Liver (tissue), 9 donors: ENCODE data around the gene EML1. TPM values are rescaled to one million over a fixed set of nuclear protein-coding genes. Genes with fewer than 3 reads are reported as not detected.

Experiments used
- DNase-seq: peaks from one replicate; pipeline ENCODE4 v3.0.0-alpha.2; 2017; ENCODE audit warnings: low spot score
- H3K27ac ChIP-seq, 2 donors: one replicate each; pipeline ENCODE4 v1.7.0; 2013; ENCODE audit warnings: inconsistent platforms in 2 of 2, low read length in 2 of 2, control low read depth in 1 of 2, low read depth in 1 of 2, mild to moderate bottlenecking in 1 of 2
- H3K27me3 ChIP-seq, 4 donors: one replicate each; pipeline versions ENCODE4 v1.6.1 to v1.7.0; 2013; ENCODE audit warnings: low read length in 3 of 4, inconsistent platforms in 1 of 4, mild to moderate bottlenecking in 1 of 4, moderate library complexity in 1 of 4; ENCODE audit not compliant: control insufficient read depth in 4 of 4, insufficient read depth in 4 of 4
- H3K36me3 ChIP-seq, 4 donors: one replicate each; pipeline versions ENCODE4 v1.6.1 to v1.7.0; 2013; ENCODE audit warnings: low read length in 3 of 4, mild to moderate bottlenecking in 3 of 4, low read depth in 1 of 4, moderate library complexity in 1 of 4; ENCODE audit not compliant: control insufficient read depth in 4 of 4, insufficient read depth in 3 of 4
- H3K4me1 ChIP-seq, 4 donors: one replicate each; pipeline versions ENCODE4 v1.6.1 to v1.7.0; 2013; ENCODE audit warnings: low read length in 3 of 4, mild to moderate bottlenecking in 3 of 4, moderate library complexity in 1 of 4; ENCODE audit not compliant: control insufficient read depth in 4 of 4, insufficient read depth in 4 of 4
- H3K4me3 ChIP-seq, 3 donors: one replicate each; pipeline versions ENCODE4 v1.6.1 to v1.7.0; 2013; ENCODE audit warnings: low read length in 3 of 3, control low read depth in 1 of 3, low read depth in 1 of 3, mild to moderate bottlenecking in 1 of 3
- H3K9ac ChIP-seq, 2 donors: one replicate each; pipeline ENCODE4 v1.7.0; 2013; ENCODE audit warnings: low read length in 2 of 2, mild to moderate bottlenecking in 2 of 2, moderate library complexity in 2 of 2, control low read depth in 1 of 2, low read depth in 1 of 2
- H3K9me3 ChIP-seq, 4 donors: one replicate each; pipeline versions ENCODE4 v1.6.1 to v1.7.0; 2013; ENCODE audit warnings: low read length in 3 of 4; ENCODE audit not compliant: control insufficient read depth in 4 of 4
- EGR1 ChIP-seq, 2 donors: IDR thresholded peaks; 2 replicates each; pipeline ENCODE4 v1.6.1; 2016 to 2018; ENCODE audit warnings: antibody characterized with exemption in 2 of 2, low read depth in 2 of 2
- FOXA1 ChIP-seq: IDR thresholded peaks from 2 replicates; pipeline ENCODE4 v1.6.1; 2016; ENCODE audit warnings: antibody characterized with exemption
- FOXA2 ChIP-seq: IDR thresholded peaks from 2 replicates; pipeline ENCODE4 v1.6.1; 2016; ENCODE audit warnings: antibody characterized with exemption
- GABPA ChIP-seq, 2 donors: IDR thresholded peaks in 1 of 2; conservative IDR thresholded peaks in 1 of 2; 2 replicates each; pipeline ENCODE4 v1.6.1; 2016; ENCODE audit warnings: antibody characterized with exemption in 2 of 2, mild to moderate bottlenecking in 1 of 2, moderate library complexity in 1 of 2
- HNF4A ChIP-seq, 2 donors: conservative IDR thresholded peaks; 2 replicates each; pipeline ENCODE4 v1.6.1; 2016; ENCODE audit warnings: antibody characterized with exemption in 2 of 2, mild to moderate bottlenecking in 2 of 2
- HNF4G ChIP-seq: IDR thresholded peaks from 2 replicates; pipeline ENCODE4 v1.6.1; 2016; ENCODE audit warnings: antibody characterized with exemption
- JUND ChIP-seq, 2 donors: IDR thresholded peaks; 2 replicates each; pipeline ENCODE4 v1.6.1; 2016; ENCODE audit warnings: antibody characterized with exemption in 2 of 2
- NR2F2 ChIP-seq: IDR thresholded peaks from 2 replicates; pipeline ENCODE4 v1.6.1; 2016; ENCODE audit warnings: antibody characterized with exemption
- RAD21 ChIP-seq, 2 donors: IDR thresholded peaks; 2 replicates each; pipeline ENCODE4 v1.6.1; 2016; ENCODE audit warnings: antibody characterized with exemption in 2 of 2, mild to moderate bottlenecking in 2 of 2
- RXRA ChIP-seq, 2 donors: IDR thresholded peaks; 2 replicates each; pipeline ENCODE4 v1.6.1; 2017 to 2018; ENCODE audit warnings: antibody characterized with exemption in 2 of 2, mild to moderate bottlenecking in 1 of 2
- SP1 ChIP-seq: IDR thresholded peaks from 2 replicates; pipeline ENCODE4 v1.6.1; 2018; ENCODE audit warnings: antibody characterized with exemption, mild to moderate bottlenecking
- TAF1 ChIP-seq: conservative IDR thresholded peaks from 2 replicates; pipeline ENCODE4 v1.6.1; 2016; ENCODE audit warnings: antibody characterized with exemption, mild to moderate bottlenecking
- YY1 ChIP-seq: IDR thresholded peaks from 2 replicates; pipeline ENCODE4 v1.6.1; 2016; ENCODE audit warnings: antibody characterized with exemption, mild to moderate bottlenecking
- WGBS: extraction: QIAGEN DNeasy Blood & Tissue Kit; methylation state at CpG from one replicate; pipeline ENCODE4 v1.1.7; 2013; 5-methylcytosine and 5-hydroxymethylcytosine counted together
- polyA plus RNA-seq, 2 donors: library from polyadenylated mRNA; stranded (reverse) in 1 of 2; unstranded in 1 of 2; fragments of 200-250 nt in 1 of 2; fragments of >200 nt in 1 of 2; fragmentation: Nextera tagmentation in 1 of 2; extraction: Ambion mirVana in 1 of 2; gene quantifications; one replicate each; pipeline versions ENCODE4 v1.2.1 to v1.2.3, GENCODE V29; 2013 to 2015
- total RNA-seq, 2 donors: library from RNA; depleted of rRNA; stranded (reverse); fragments of >200 nt; gene quantifications; one replicate each; pipeline ENCODE4 v1.2.3, GENCODE V29; 2014
- TF ChIP-seq, protein P1 (sequence below): IDR thresholded peaks from 2 replicates; pipeline ENCODE4 v1.6.1; 2016; ENCODE audit warnings: antibody characterized with exemption
- TF ChIP-seq, protein P2 (sequence below): IDR thresholded peaks from 2 replicates; pipeline ENCODE4 v1.6.1; 2016; ENCODE audit warnings: antibody characterized with exemption
- TF ChIP-seq, protein P3 (sequence below): IDR thresholded peaks from 2 replicates; pipeline ENCODE4 v1.6.1; 2016; ENCODE audit warnings: antibody characterized with exemption
- TF ChIP-seq, protein P4 (sequence below): fragments of 150-350 bp; IDR thresholded peaks from 2 replicates; pipeline ENCODE4 v1.5.1; 2017; ENCODE audit warnings: improper control_type of control experiment, low read depth, low read length; ENCODE audit not compliant: missing input control
- TF ChIP-seq, protein P5 (sequence below): IDR thresholded peaks from 2 replicates; pipeline ENCODE4 v1.6.1; 2016; ENCODE audit warnings: antibody characterized with exemption, mild to moderate bottlenecking
- donor health status: healthy.
- donor health status: healthy.
- donor health status: healthy.
- donor health status: healthy.
- donor health status: healthy.

EML1 gene
- total and polyA plus RNA-seq, 4 donors, result 2.7 to 14.6 (median 4.6) TPM

DNA sequence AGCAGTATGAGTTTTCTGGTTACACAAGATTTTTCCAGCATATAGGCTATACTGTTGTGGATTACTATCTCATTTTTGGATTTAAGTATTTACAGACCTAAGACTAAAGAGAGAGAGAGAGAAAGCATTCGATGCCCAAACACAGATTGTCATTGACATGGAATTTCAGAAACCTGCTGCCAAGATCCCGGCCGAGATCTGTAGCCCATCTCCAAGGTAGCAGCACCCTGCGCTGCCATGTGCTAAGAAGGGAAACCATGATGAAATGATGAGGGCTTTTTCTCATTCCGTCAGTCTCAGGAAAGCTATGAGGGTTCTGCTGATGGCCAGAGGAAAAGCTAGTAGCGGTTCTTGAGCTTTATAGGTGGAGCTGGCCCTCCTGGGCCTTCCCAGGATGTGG is 136.4 kb downstream of the EML1 start:
- Histone ChIP-seq H3K27ac (no peak overlapping the region), H3K4me3 (no peak overlapping the region), H3K27me3 (no peaks in the 10 kb centered on the region), H3K9me3 (no peaks in the 10 kb centered on the region), H3K36me3 (no peaks in the 10 kb centered on the region), H3K9ac (no peak overlapping the region), H3K4me1 (peaks cover 2 to 19% (median 10%) of the 10 kb centered on the region in 4 donors)
- WGBS, result 94% methylated on average over 6 of the region's 6 CpGs
- DNase-seq, result no peak
- TF ChIP-seq, protein P1, sequence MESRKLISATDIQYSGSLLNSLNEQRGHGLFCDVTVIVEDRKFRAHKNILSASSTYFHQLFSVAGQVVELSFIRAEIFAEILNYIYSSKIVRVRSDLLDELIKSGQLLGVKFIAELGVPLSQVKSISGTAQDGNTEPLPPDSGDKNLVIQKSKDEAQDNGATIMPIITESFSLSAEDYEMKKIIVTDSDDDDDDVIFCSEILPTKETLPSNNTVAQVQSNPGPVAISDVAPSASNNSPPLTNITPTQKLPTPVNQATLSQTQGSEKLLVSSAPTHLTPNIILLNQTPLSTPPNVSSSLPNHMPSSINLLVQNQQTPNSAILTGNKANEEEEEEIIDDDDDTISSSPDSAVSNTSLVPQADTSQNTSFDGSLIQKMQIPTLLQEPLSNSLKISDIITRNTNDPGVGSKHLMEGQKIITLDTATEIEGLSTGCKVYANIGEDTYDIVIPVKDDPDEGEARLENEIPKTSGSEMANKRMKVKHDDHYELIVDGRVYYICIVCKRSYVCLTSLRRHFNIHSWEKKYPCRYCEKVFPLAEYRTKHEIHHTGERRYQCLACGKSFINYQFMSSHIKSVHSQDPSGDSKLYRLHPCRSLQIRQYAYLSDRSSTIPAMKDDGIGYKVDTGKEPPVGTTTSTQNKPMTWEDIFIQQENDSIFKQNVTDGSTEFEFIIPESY, result no peak
- TF ChIP-seq NR2F2 (no peak), RXRA (IDR thresholded peaks at IDR 0.05) (no peak), GABPA (IDR thresholded peaks at IDR 0.05 in 1 of 2, conservative IDR thresholded peaks at IDR 0.05 in 1 of 2) (no peak), YY1 (no peak), RAD21 (IDR thresholded peaks at IDR 0.05) (no peak), SP1 (no peak), FOXA1 (no peak), EGR1 (IDR thresholded peaks at IDR 0.05; ENCODE audit: low read depth in 2 of 2) (no peak), JUND (IDR thresholded peaks at IDR 0.05) (no peak), FOXA2 (no peak), HNF4A (conservative IDR thresholded peaks at IDR 0.05) (no peak), HNF4G (no peak), TAF1 (no peak)
- TF ChIP-seq, protein P2, sequence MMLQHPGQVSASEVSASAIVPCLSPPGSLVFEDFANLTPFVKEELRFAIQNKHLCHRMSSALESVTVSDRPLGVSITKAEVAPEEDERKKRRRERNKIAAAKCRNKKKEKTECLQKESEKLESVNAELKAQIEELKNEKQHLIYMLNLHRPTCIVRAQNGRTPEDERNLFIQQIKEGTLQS, result no peak
- TF ChIP-seq, protein P3, sequence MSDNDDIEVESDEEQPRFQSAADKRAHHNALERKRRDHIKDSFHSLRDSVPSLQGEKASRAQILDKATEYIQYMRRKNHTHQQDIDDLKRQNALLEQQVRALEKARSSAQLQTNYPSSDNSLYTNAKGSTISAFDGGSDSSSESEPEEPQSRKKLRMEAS, result no peak
- TF ChIP-seq, protein P4, sequence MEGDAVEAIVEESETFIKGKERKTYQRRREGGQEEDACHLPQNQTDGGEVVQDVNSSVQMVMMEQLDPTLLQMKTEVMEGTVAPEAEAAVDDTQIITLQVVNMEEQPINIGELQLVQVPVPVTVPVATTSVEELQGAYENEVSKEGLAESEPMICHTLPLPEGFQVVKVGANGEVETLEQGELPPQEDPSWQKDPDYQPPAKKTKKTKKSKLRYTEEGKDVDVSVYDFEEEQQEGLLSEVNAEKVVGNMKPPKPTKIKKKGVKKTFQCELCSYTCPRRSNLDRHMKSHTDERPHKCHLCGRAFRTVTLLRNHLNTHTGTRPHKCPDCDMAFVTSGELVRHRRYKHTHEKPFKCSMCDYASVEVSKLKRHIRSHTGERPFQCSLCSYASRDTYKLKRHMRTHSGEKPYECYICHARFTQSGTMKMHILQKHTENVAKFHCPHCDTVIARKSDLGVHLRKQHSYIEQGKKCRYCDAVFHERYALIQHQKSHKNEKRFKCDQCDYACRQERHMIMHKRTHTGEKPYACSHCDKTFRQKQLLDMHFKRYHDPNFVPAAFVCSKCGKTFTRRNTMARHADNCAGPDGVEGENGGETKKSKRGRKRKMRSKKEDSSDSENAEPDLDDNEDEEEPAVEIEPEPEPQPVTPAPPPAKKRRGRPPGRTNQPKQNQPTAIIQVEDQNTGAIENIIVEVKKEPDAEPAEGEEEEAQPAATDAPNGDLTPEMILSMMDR, result no peak
- TF ChIP-seq, protein P5, sequence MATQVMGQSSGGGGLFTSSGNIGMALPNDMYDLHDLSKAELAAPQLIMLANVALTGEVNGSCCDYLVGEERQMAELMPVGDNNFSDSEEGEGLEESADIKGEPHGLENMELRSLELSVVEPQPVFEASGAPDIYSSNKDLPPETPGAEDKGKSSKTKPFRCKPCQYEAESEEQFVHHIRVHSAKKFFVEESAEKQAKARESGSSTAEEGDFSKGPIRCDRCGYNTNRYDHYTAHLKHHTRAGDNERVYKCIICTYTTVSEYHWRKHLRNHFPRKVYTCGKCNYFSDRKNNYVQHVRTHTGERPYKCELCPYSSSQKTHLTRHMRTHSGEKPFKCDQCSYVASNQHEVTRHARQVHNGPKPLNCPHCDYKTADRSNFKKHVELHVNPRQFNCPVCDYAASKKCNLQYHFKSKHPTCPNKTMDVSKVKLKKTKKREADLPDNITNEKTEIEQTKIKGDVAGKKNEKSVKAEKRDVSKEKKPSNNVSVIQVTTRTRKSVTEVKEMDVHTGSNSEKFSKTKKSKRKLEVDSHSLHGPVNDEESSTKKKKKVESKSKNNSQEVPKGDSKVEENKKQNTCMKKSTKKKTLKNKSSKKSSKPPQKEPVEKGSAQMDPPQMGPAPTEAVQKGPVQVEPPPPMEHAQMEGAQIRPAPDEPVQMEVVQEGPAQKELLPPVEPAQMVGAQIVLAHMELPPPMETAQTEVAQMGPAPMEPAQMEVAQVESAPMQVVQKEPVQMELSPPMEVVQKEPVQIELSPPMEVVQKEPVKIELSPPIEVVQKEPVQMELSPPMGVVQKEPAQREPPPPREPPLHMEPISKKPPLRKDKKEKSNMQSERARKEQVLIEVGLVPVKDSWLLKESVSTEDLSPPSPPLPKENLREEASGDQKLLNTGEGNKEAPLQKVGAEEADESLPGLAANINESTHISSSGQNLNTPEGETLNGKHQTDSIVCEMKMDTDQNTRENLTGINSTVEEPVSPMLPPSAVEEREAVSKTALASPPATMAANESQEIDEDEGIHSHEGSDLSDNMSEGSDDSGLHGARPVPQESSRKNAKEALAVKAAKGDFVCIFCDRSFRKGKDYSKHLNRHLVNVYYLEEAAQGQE, result no peak
